Measurements from ENCODE around the gene BAIAP2. TPM values are rescaled to one million over a fixed set of nuclear protein-coding genes. Genes with fewer than 3 reads are reported as not detected.
A peak's percentile ranks its signal among the peaks of the same experiment; 100 is the strongest.

The BAIAP2 gene
- total and polyA plus RNA-seq, 2 of the 13 experiments (the other 11 are each of a cell fraction or from before 2014, with no cell fraction given), result 22.5 to 24.0 TPM

DNA sequence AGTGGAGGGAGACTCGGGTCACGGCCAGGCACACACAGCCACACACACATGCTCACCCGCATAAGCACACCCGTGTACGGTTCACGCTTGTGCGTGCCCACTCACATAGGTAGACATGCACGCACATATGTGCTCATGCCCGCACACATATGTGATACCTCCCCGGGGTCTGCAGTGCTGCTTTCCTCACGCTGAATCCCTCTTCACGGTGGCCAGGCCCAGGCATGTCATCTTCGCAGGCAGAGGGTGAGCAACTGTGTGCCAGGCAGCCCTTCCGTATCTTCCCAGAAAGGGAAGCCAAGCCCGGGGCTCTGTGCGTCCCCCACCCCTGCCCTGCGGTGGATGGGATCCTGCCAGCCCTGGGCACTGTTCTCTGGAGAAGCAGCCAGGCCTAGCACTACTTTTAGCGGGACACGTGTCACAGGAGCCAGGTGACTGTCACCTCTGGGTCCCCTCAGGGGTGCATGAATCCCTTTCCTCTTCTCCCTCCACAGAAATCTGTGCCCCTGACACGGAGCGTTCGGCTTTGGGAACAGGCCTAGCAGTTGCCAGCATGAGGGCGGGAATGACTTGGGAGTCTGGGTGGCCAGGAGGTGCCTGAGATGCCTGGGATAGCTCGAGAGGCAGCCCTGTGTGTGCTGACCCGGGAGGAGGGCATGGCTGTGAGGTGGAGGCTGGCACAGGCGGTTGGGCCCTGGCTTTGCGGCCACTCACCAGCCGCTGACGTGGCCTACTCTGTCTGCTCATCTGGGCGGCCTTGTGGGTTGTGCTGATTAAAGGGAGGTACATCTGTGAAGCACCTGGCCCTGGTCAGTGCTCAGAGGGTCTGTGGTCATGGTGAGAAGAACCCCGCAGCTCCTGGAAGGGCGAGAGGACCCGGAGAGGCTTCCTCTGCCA, 47.5 kb downstream of the BAIAP2 start (continued):
- TF ChIP-seq, protein P1, sequence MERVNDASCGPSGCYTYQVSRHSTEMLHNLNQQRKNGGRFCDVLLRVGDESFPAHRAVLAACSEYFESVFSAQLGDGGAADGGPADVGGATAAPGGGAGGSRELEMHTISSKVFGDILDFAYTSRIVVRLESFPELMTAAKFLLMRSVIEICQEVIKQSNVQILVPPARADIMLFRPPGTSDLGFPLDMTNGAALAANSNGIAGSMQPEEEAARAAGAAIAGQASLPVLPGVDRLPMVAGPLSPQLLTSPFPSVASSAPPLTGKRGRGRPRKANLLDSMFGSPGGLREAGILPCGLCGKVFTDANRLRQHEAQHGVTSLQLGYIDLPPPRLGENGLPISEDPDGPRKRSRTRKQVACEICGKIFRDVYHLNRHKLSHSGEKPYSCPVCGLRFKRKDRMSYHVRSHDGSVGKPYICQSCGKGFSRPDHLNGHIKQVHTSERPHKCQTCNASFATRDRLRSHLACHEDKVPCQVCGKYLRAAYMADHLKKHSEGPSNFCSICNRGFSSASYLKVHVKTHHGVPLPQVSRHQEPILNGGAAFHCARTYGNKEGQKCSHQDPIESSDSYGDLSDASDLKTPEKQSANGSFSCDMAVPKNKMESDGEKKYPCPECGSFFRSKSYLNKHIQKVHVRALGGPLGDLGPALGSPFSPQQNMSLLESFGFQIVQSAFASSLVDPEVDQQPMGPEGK (CRISPR knock-in tag; IDR thresholded peaks at IDR 0.05), result no peak
- TF ChIP-seq, protein P2, sequence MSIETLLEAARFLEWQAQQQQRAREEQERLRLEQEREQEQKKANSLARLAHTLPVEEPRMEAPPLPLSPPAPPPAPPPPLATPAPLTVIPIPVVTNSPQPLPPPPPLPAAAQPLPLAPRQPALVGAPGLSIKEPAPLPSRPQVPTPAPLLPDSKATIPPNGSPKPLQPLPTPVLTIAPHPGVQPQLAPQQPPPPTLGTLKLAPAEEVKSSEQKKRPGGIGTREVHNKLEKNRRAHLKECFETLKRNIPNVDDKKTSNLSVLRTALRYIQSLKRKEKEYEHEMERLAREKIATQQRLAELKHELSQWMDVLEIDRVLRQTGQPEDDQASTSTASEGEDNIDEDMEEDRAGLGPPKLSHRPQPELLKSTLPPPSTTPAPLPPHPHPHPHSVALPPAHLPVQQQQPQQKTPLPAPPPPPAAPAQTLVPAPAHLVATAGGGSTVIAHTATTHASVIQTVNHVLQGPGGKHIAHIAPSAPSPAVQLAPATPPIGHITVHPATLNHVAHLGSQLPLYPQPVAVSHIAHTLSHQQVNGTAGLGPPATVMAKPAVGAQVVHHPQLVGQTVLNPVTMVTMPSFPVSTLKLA (IDR thresholded peaks at IDR 0.05), result no peak
- TF ChIP-seq, protein P3, sequence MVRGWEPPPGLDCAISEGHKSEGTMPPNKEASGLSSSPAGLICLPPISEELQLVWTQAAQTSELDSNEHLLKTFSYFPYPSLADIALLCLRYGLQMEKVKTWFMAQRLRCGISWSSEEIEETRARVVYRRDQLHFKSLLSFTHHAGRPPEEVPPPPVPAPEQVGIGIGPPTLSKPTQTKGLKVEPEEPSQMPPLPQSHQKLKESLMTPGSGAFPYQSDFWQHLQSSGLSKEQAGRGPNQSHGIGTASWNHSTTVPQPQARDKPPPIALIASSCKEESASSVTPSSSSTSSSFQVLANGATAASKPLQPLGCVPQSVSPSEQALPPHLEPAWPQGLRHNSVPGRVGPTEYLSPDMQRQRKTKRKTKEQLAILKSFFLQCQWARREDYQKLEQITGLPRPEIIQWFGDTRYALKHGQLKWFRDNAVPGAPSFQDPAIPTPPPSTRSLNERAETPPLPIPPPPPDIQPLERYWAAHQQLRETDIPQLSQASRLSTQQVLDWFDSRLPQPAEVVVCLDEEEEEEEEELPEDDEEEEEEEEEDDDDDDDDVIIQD (CRISPR knock-in tag; IDR thresholded peaks at IDR 0.05; ENCODE audit: low read depth), result no peak
- TF ChIP-seq SIN3A (IDR thresholded peaks at IDR 0.05; ENCODE audit: borderline replicate concordance, low read depth, low read length), result no peak
- peak; percentile 77; the same call in 1 of the 2 replicates for TF ChIP-seq NFIB (CRISPR knock-in tag; IDR thresholded peaks at IDR 0.05; ENCODE audit: borderline replicate concordance)
- 0 out of 2 replicates have a peak, but pooled peaks have one; percentile 79 for TF ChIP-seq ZFYVE20 (CRISPR knock-in tag; IDR thresholded peaks at IDR 0.05; ENCODE audit: borderline replicate concordance, low read depth)
- TF ChIP-seq, protein P4, sequence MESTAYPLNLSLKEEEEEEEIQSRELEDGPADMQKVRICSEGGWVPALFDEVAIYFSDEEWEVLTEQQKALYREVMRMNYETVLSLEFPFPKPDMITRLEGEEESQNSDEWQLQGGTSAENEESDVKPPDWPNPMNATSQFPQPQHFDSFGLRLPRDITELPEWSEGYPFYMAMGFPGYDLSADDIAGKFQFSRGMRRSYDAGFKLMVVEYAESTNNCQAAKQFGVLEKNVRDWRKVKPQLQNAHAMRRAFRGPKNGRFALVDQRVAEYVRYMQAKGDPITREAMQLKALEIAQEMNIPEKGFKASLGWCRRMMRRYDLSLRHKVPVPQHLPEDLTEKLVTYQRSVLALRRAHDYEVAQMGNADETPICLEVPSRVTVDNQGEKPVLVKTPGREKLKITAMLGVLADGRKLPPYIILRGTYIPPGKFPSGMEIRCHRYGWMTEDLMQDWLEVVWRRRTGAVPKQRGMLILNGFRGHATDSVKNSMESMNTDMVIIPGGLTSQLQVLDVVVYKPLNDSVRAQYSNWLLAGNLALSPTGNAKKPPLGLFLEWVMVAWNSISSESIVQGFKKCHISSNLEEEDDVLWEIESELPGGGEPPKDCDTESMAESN (CRISPR knock-in tag; conservative IDR thresholded peaks at IDR 0.05), result 0 out of 2 replicates have a peak, but pooled peaks have one; percentile 18
- TF ChIP-seq HNRNPK (IDR thresholded peaks at IDR 0.05; ENCODE audit: low read depth, low read length, poor library complexity, severe bottlenecking), result no peak
- no peak for TF ChIP-seq RFXAP (CRISPR knock-in tag; IDR thresholded peaks at IDR 0.05; ENCODE audit: borderline replicate concordance)
- TF ChIP-seq ZNF30 (CRISPR knock-in tag; IDR thresholded peaks at IDR 0.05), result peak; percentile 64; the same call in 1 of the 2 replicates
